Measurements from ENCODE around the gene SUPT20HL1. TPM values are rescaled to one million over a fixed set of nuclear protein-coding genes. Genes with fewer than 3 reads are reported as not detected.
A peak's percentile ranks its signal among the peaks of the same experiment; 100 is the strongest.
"Not testable (repeated sequence)": the region's sequence is repeated elsewhere in the genome, so short reads cannot be mapped to it uniquely, and the experiment has no call there.

The SUPT20HL1 gene
- 0.04 TPM in 1 of 2 replicates, not detected in the other for total RNA-seq
- 0.61 TPM in 1 of 2 replicates, not detected in the other for polyA plus RNA-seq

DNA sequence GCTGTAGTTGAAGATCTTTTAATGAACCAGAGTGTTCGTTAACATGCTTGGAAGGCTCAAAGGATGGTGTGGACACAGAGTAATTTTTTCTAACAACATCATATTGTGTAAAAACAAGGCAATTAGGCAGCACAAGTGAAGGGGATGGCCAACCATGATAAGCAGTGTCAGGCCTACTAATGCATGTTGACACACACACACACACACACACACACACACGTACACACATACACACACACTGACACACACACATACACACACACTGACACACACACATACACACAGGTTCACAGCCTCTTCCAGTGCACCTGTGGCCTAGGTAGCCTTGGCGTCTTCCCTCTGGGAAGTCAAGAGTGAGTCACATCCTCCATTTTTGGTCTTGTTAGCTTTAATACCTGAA is at the start of gene SUPT20HL1:
Gene SUPT20HL1 (plus strand): TSS at position 368 of the 400 bp plus-strand sequence. CDS start 2,122 bp downstream, outside the sequence.
- H3K36me3 ChIP-seq = no peaks in the 10 kb centered on the region
- no peaks in the 10 kb centered on the region for H3K27me3 ChIP-seq
- no peak within 1 kb of the TSS for H3K27ac ChIP-seq
- no peaks in the 10 kb centered on the region for H3K9me3 ChIP-seq (ENCODE audit: low read depth)
- H3K4me3 ChIP-seq = no peak within 1 kb of the TSS
- H3K4me1 ChIP-seq (ENCODE audit: low read depth) = no peaks in the 10 kb centered on the region
- TF ChIP-seq, protein P1, sequence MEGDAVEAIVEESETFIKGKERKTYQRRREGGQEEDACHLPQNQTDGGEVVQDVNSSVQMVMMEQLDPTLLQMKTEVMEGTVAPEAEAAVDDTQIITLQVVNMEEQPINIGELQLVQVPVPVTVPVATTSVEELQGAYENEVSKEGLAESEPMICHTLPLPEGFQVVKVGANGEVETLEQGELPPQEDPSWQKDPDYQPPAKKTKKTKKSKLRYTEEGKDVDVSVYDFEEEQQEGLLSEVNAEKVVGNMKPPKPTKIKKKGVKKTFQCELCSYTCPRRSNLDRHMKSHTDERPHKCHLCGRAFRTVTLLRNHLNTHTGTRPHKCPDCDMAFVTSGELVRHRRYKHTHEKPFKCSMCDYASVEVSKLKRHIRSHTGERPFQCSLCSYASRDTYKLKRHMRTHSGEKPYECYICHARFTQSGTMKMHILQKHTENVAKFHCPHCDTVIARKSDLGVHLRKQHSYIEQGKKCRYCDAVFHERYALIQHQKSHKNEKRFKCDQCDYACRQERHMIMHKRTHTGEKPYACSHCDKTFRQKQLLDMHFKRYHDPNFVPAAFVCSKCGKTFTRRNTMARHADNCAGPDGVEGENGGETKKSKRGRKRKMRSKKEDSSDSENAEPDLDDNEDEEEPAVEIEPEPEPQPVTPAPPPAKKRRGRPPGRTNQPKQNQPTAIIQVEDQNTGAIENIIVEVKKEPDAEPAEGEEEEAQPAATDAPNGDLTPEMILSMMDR (IDR thresholded peaks at IDR 0.05; ENCODE audit: low read depth, low read length) = no peak
- no peak for DNase-seq (ENCODE audit: low read depth in 1 of 2, low spot score in 1 of 2)

DNA sequence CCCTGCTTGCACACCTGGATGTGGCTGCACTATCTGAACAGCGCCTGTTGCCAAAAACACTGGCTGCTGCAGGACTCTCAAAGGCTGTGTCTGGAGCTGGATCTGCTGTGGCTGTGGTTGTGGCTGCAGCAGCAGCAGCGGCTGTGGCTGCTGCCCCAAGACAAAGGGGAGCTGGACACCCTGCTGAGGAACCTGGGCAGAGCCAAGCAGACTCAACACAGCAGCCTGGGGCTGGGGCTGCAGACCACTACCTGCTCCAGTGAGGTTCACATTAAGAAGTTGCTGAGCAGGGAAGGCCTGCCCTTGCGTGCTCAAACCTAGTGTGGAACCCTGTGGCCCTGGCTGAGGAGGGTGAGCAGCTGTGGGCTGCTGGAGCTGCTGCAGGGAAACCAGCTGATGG is 49.5 kb upstream of the SUPT20HL1 start:
- H3K27me3 ChIP-seq; H3K4me3 ChIP-seq; DNase-seq (ENCODE audit: low read depth in 1 of 2, low spot score in 1 of 2); H3K9me3 ChIP-seq (ENCODE audit: low read depth); H3K4me1 ChIP-seq (ENCODE audit: low read depth); H3K36me3 ChIP-seq; H3K27ac ChIP-seq: not testable (repeated sequence)

DNA sequence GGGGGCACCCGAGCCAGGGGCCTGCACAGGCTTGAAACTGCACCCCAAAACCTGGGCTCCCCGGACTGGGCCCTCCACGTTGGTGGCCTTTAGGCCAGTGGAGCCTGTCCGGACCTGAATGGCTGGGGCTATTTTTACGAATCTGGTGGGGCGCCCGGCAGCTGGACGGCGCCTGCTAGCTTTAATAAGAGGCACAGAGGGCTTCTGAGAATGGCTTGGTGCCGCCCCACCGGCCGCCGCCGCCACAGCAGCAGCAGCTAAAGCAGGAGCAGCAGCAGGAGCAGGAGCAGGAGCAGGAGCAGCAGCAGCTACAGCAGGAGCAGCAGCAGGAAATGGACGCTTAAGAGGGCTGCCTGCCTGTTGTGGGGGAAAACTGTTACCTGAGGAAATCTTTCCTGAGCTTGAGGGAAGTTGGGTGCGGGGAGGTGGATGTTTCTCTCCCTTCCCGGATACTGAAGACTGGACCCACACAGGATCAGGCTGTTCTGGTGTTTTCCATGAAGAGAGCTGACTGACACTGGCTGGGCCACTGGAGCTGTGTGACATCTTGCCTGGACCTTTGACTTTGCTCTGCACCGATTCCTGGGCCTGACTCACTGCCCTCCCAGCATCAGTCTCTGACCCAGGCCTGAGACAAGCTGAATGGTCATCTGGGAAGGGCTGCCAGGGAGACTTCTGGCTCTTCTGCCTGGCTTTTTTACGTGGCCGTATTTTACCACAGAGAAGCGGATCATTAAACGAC is 48.8 kb upstream of the SUPT20HL1 start:
- not testable (repeated sequence) for H3K27ac ChIP-seq; H3K27me3 ChIP-seq; H3K4me1 ChIP-seq (ENCODE audit: low read depth); H3K4me3 ChIP-seq; H3K9me3 ChIP-seq (ENCODE audit: low read depth); H3K36me3 ChIP-seq
- DNase-seq (ENCODE audit: low read depth in 1 of 2, low spot score in 1 of 2) = peak in 1 of 2 donors; percentile 13

DNA sequence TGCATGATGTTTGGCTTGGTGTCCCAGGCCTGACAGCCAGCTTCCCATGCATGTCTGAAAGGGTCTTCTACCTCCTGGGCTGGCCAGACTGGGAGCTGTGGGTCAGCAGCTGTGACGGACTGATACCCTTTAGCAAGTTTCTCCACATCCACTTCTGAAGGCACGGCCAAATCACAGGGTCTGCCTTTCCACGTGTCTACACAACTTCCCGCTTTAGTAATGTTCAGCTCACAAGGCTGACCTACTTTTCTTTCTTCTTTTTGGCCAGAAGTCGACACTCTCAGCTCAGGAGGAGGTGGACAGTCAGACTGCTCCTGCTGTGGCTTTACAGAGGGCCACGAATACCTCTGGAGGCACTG is 48.2 kb upstream of the SUPT20HL1 start:
- H3K9me3 ChIP-seq (ENCODE audit: low read depth); H3K27me3 ChIP-seq; H3K27ac ChIP-seq; DNase-seq (ENCODE audit: low read depth in 1 of 2, low spot score in 1 of 2); H3K4me3 ChIP-seq; H3K36me3 ChIP-seq; H3K4me1 ChIP-seq (ENCODE audit: low read depth): not testable (repeated sequence)

DNA sequence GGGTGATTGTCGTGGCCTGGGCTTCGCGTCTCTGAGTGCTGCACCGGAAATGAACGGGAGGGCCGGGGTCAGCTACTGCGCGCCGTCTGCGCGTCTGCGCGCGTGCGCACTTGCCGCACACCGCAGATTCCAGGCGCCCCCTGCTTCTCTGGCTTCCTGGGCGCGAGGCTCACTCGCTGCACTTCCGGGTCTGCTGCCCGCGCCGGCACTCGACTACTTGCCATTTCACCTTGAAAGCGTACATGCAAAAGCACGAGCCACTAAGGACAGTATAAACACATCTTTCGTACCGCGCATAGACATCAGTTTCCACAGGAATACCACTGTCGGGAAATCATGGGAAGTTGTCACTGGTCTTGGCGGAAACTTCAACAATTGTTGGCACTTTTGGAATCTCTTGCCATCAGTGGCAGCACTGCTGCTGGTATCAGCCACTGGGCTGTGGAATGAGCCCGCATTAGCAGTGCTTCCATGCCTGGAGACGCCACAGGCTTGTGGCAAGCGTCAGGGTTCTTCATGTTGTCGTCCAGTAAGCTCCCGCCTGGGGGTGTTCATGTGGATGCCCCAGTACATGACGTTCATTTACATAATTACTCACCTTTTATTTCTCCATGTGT is 46.3 kb upstream of the SUPT20HL1 start, which contains the start of gene SUPT20HL2:
Gene SUPT20HL2 (minus strand): TSS at position 51 of the 617 bp plus-strand sequence. CDS start 754 bp downstream, outside the sequence.
- Histone ChIP-seq H3K36me3 (no peaks in the 10 kb centered on the region), H3K27me3 (no peaks in the 10 kb centered on the region), H3K27ac (no peak within 1 kb of the TSS), H3K4me1 (ENCODE audit: low read depth) (no peaks in the 10 kb centered on the region), H3K9me3 (ENCODE audit: low read depth) (no peaks in the 10 kb centered on the region), H3K4me3 (no peak within 1 kb of the TSS)
- no peak for DNase-seq (ENCODE audit: low read depth in 1 of 2, low spot score in 1 of 2)
- TF ChIP-seq, protein P1 (IDR thresholded peaks at IDR 0.05; ENCODE audit: low read depth, low read length) = no peak

DNA sequence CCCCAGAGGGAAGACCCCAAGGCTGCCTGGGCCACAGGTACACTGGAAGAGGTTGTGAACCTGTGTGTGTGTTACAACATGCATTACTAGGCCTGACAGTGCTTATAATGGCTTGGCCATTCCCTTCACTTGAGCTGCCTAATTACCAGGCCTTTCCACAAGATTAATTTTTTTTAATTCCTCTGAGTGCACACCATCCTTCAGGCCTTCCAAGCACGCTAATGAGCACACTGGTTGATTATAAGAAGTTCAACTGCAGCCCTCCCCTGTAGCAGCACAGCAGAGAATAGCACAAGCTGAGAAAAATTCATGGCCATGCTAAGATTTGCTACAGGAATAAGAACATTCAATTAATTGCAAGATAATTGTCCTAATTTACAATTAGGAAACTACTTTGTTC is 44.3 kb upstream of the SUPT20HL1 start:
- H3K36me3 ChIP-seq = no peaks in the 10 kb centered on the region
- H3K4me3 ChIP-seq = no peak overlapping the region
- H3K9me3 ChIP-seq (ENCODE audit: low read depth) = no peaks in the 10 kb centered on the region
- H3K27ac ChIP-seq = no peak overlapping the region
- no peak for DNase-seq (ENCODE audit: low read depth in 1 of 2, low spot score in 1 of 2)
- no peaks in the 10 kb centered on the region for H3K4me1 ChIP-seq (ENCODE audit: low read depth)
- TF ChIP-seq, protein P1 (IDR thresholded peaks at IDR 0.05; ENCODE audit: low read depth, low read length) = no peak
- H3K27me3 ChIP-seq = no peaks in the 10 kb centered on the region

DNA sequence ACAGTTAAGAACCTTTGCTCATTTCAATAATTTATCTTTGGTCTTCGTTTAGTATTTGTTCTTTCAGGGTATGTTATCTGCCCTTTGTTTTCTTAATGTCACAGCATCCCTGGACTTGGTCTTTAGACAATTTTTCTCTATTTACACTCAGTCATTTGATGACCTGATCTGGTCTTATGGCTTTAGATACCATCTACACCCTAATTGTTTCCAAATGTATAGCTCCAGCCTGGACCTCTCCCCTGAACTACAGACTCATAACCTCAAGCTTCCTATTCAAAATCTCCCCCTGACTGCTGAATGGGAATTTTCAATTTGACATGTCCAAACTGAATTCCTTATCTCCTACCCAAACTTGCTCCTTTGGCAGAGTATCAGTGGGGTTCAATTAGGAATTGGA is 42.9 kb upstream of the SUPT20HL1 start:
- Histone ChIP-seq H3K4me3 (no peak overlapping the region), H3K36me3 (no peaks in the 10 kb centered on the region)
- no peak for DNase-seq (ENCODE audit: low read depth in 1 of 2, low spot score in 1 of 2)

More for the DNA sequence above, 42.9 kb upstream of the SUPT20HL1 start:
- Histone ChIP-seq H3K9me3 (ENCODE audit: low read depth) (no peaks in the 10 kb centered on the region), H3K27ac (no peak overlapping the region), H3K27me3 (no peaks in the 10 kb centered on the region), H3K4me1 (ENCODE audit: low read depth) (no peaks in the 10 kb centered on the region)
- TF ChIP-seq, protein P1 (IDR thresholded peaks at IDR 0.05; ENCODE audit: low read depth, low read length) = no peak
